A673 (cell line): Measurements from ENCODE around the gene VPS37B. TPM values are rescaled to one million over a fixed set of nuclear protein-coding genes. Genes with fewer than 3 reads are reported as not detected.

Experiments
- BruUV-seq: library from RNA; stranded (reverse); fragments of 400-500 nt; replicated peaks from 2 replicates; lab custom pipeline; 2021; lab: Mats Ljungman, UMichigan
- CTCF ChIA-PET: fragments of 300-600 bp; sonication (Branson Sonifier 250); formaldehyde crosslinking; loops from one replicate; lab custom pipeline; 2022; ENCODE audit warnings: antibody characterized with exemption; lab: Charles Lee
- POLR2A ChIA-PET: fragments of 300-600 bp; sonication (Branson Sonifier 250); formaldehyde crosslinking; loops from one replicate; lab custom pipeline; 2022; ENCODE audit warnings: antibody characterized with exemption; ENCODE audit not compliant: low non-redundant PET; lab: Charles Lee
- DNase-seq: peaks from one replicate; pipeline ENCODE4 v3.0.0-alpha.2; 2015; ENCODE audit warnings: low spot score
- H3K27ac ChIP-seq: fragments of 200-600 bp; sonication (generic); 2 replicates; pipeline ENCODE4 v1.5.1; 2016; ENCODE audit warnings: mixed run types, low read depth, mild to moderate bottlenecking, mixed read lengths, antibody characterized with exemption, low read length; ENCODE audit not compliant: poor library complexity, severe bottlenecking
- H3K27me3 ChIP-seq: fragments of 200-600 bp; sonication (generic); replicated peaks from 2 replicates; pipeline ENCODE4 v1.6.1; 2017; ENCODE audit warnings: mixed run types, low read depth, mild to moderate bottlenecking, mixed read lengths, antibody characterized with exemption, low read length; ENCODE audit not compliant: insufficient read depth, poor library complexity
- H3K36me3 ChIP-seq: fragments of 200-600 bp; sonication (generic); 2 replicates; pipeline ENCODE4 v1.6.1; 2016; ENCODE audit warnings: mixed run types, mild to moderate bottlenecking, mixed read lengths, antibody characterized with exemption, low read length; ENCODE audit not compliant: insufficient read depth, poor library complexity, severe bottlenecking
- H3K4me1 ChIP-seq: fragments of 200-600 bp; sonication (generic); 2 replicates; pipeline ENCODE4 v1.6.1; 2017; ENCODE audit warnings: mixed run types, mild to moderate bottlenecking, mixed read lengths, antibody characterized with exemption, low read length; ENCODE audit not compliant: insufficient read depth, poor library complexity, severe bottlenecking
- H3K4me3 ChIP-seq: fragments of 200-600 bp; sonication (generic); 2 replicates; pipeline ENCODE4 v1.5.1; 2016; ENCODE audit warnings: low read depth, mixed run types, mild to moderate bottlenecking, mixed read lengths, low read length; ENCODE audit not compliant: poor library complexity, severe bottlenecking
- H3K9me3 ChIP-seq: fragments of 200-600 bp; sonication (generic); 2 replicates; pipeline ENCODE4 v1.6.1; 2016; ENCODE audit warnings: mixed run types, low read depth, mild to moderate bottlenecking, mixed read lengths, antibody characterized with exemption, low read length; ENCODE audit not compliant: poor library complexity, severe bottlenecking
- EZH2 ChIP-seq: fragments of 200-600 bp; sonication (generic); IDR thresholded peaks from 2 replicates; pipeline ENCODE4 v1.6.1; 2017; ENCODE audit warnings: borderline replicate concordance, low read depth, mild to moderate bottlenecking, mixed read lengths, antibody characterized with exemption, low read length; ENCODE audit not compliant: poor library complexity, severe bottlenecking
- intact Hi-C: fragments of 100-400 bp; cut with micrococcal nuclease; formaldehyde crosslinking; loops from one replicate; pipeline ENCODE4 v1.10.0; 2022; ENCODE audit not compliant: unreplicated experiment
- total RNA-seq: library from RNA; stranded (reverse); gene quantifications from 2 replicates; pipeline ENCODE4 v1.2.3, GENCODE V29; 2021
- TF ChIP-seq, protein P1 (sequence below): fragments of 300-800, 200-600 bp; sonication (generic); conservative IDR thresholded peaks from 2 replicates; pipeline ENCODE4 v1.5.1; 2017; ENCODE audit warnings: low read depth, mild to moderate bottlenecking, antibody characterized with exemption, low read length, moderate library complexity, mixed read lengths

Gene VPS37B
- total RNA-seq, 1 experiment from 2014 or later = 34.4 TPM

DNA sequence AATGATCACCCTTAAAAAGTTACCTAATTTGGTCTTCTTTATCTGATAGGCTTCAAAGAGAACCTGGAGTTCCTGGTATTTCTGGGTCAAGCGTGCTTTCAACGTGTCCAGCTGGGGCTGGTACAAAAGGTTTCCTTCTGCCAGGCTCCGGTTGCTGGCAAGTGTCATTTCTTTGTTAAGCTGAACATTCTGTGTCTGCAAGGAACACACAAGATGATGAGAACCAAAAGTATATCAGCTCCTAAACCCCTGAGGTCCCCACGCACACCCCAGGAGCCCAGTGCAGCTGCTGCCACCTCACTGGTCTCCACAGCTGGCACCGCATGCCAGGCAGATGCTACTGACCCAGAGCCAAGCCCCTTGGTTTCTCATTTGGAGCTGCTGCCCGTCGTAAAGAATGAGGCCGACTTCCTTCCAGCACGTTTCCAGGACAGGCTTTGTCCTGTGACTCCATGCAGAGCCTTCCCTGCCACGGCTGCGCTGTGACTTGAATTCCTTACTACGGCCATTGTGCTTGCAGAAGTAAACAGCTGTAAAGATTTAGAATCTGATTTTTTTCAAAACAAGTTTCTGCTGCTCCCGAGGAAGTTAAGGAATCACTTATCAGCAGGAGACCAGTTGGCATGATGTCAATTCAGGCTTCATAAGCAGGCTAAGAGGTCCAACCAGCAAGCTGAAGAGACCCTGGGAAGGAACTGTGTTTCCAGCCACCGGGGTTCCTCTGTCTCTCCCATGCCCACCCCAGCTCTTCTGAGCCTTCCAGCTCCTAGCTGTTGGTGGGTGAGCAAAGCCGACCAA, 24.9 kb downstream of the VPS37B start:
- peaks cover 31% of the 10 kb centered on the region for H3K36me3 ChIP-seq
- intact Hi-C loops = loop anchor here (10.0 kb wide), 1 partner anchor 364 kb away; the partner anchor contains the start of genes MPHOSPH9 and MTRFR
- H3K27ac ChIP-seq = peak overlapping the region; percentile 86
- peak; percentile 86 for DNase-seq
- peaks cover 54% of the 10 kb centered on the region for H3K4me1 ChIP-seq
- H3K9me3 ChIP-seq = no peaks in the 10 kb centered on the region
- no TSS peak for BruUV-seq
- H3K4me3 ChIP-seq = peak overlapping the region; percentile 40
- H3K27me3 ChIP-seq = no peaks in the 10 kb centered on the region
- POLR2A ChIA-PET = interaction anchor here (0.7 kb wide), 1 partner anchor 371 kb away, joined by 18 read pairs; no protein-coding TSS in a partner anchor
- TF ChIP-seq, protein P1, sequence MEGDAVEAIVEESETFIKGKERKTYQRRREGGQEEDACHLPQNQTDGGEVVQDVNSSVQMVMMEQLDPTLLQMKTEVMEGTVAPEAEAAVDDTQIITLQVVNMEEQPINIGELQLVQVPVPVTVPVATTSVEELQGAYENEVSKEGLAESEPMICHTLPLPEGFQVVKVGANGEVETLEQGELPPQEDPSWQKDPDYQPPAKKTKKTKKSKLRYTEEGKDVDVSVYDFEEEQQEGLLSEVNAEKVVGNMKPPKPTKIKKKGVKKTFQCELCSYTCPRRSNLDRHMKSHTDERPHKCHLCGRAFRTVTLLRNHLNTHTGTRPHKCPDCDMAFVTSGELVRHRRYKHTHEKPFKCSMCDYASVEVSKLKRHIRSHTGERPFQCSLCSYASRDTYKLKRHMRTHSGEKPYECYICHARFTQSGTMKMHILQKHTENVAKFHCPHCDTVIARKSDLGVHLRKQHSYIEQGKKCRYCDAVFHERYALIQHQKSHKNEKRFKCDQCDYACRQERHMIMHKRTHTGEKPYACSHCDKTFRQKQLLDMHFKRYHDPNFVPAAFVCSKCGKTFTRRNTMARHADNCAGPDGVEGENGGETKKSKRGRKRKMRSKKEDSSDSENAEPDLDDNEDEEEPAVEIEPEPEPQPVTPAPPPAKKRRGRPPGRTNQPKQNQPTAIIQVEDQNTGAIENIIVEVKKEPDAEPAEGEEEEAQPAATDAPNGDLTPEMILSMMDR = no peak
- TF ChIP-seq EZH2 = no peak
- CTCF ChIA-PET = interaction anchor here (0.6 to 1.5 kb wide), 4 partner anchors 9 to 85 kb away, joined by 3 to 5 read pairs (median 3); no protein-coding TSS in a partner anchor

DNA sequence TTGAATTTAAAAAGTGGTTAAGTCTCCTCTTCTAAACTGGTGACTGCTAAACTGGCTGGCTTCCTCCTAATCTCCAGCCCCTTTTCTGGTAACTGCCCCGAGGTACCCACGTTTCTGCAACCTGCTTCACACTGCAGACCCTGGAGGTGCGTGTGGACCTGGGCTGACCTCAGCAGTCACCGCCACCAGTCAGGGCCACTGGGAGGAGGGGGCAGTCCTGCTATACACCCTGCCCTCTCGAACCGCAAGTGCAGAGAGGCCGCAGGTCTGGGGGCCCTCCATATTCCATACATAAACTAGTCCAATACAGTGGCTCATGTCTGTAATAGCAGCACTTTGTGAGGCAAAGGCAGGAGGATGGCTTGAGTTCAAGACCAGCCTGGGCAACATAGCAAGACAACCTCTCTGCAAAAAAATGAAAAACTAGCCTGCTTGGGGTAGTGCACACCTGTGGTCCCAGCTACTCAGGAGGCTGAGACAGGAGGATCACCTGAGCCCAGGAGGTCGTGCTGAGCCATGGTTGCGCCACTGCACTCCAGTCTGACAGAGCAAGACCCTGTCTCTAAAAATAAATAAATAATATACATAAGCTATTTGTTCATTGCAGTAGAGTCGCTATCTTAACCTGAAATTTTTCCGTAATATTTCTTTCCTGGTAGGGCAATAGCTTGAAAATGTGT, 25.6 kb downstream of the VPS37B start:
- Histone ChIP-seq H3K9me3 (no peaks in the 10 kb centered on the region), H3K4me1 (peaks cover 47% of the 10 kb centered on the region), H3K4me3 (no peak overlapping the region), H3K27me3 (no peaks in the 10 kb centered on the region), H3K27ac (peak overlapping the region; percentile 86), H3K36me3 (peaks cover 31% of the 10 kb centered on the region)
- POLR2A ChIA-PET = interaction anchor here (0.6 to 0.7 kb wide), 2 partner anchors 28 to 371 kb away, joined by 5 to 18 read pairs; no protein-coding TSS in a partner anchor
- BruUV-seq = no TSS peak
- TF ChIP-seq EZH2 = no peak
- TF ChIP-seq, protein P1 = no peak
- DNase-seq = no peak
- CTCF ChIA-PET = interaction anchor here (1.5 kb wide), 1 partner anchor 82 kb away, joined by 3 read pairs; no protein-coding TSS in a partner anchor
- intact Hi-C loops = loop anchor here (10.0 kb wide), 1 partner anchor 364 kb away; the partner anchor contains the start of genes MPHOSPH9 and MTRFR

DNA sequence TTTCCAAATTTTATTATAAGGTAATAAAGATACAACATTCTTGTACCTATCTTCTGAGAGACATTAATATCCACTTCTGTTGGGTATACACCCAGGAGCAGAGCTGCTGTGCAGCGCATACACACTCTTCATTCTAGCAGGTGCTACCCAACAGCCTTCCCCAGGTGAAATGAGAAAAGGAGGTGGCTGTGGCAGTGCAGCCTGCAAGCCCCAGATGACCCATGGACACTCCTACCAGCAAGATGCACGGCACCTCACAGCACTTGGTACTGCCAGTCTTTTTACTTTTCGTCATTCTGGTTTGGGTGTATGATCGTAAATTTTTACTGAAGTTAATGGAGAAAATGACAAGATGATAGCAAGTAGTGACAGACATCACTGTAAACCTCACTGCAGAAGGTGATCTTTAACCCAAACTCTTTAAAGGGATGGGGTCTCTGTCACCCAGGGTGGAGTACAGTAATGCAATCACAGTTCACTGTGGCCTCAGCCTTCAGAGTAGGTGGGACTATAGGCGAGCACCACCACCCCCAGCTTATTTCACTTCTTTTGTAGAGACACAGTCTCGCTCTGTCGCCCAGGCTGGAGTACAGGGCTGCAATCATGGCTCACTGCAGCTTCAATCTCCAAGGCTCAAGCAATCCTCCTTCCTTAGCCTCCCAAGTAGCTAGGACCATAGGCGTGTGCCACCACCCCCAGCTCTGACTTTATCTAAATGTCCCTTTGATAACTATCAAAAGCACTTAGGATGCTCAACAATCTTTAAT, 26.5 kb downstream of the VPS37B start:
- CTCF ChIA-PET = no interaction called here
- no peak for TF ChIP-seq EZH2
- TF ChIP-seq, protein P1 = no peak
- POLR2A ChIA-PET = interaction anchor here (0.6 kb wide), 1 partner anchor 29 kb away, joined by 5 read pairs; no protein-coding TSS in a partner anchor
- peaks cover 43% of the 10 kb centered on the region for H3K4me1 ChIP-seq
- no peak overlapping the region for H3K4me3 ChIP-seq
- no TSS peak for BruUV-seq
- no peak for DNase-seq
- H3K27ac ChIP-seq = no peak overlapping the region
- H3K27me3 ChIP-seq = no peaks in the 10 kb centered on the region
- no peaks in the 10 kb centered on the region for H3K9me3 ChIP-seq
- intact Hi-C loops = no loop called here
- peaks cover 31% of the 10 kb centered on the region for H3K36me3 ChIP-seq
